Fibroblast of villous mesenchyme (primary cell): ENCODE data around the gene IPO7. TPM values are rescaled to one million over a fixed set of nuclear protein-coding genes. Genes with fewer than 3 reads are reported as not detected.
A peak's percentile ranks its signal among the peaks of the same experiment; 100 is the strongest.

Source experiments
- DNase-seq: peaks from one replicate; pipeline ENCODE4 v3.0.0-alpha.2; 2010; ENCODE audit warnings: low read depth
- H3K4me3 ChIP-seq: 2 replicates; pipeline ENCODE4 v1.5.1; 2011; ENCODE audit warnings: low read depth, mild to moderate bottlenecking, low read length
- total RNA-seq: library from RNA; depleted of rRNA; stranded (reverse); fragments of >200 nt; gene quantifications from 2 replicates; pipeline ENCODE4 v1.2.3, GENCODE V29; 2012
- TF ChIP-seq, protein P1 (sequence below): IDR thresholded peaks from 2 replicates; pipeline ENCODE4 v1.5.1; 2012; ENCODE audit warnings: low read depth, mild to moderate bottlenecking, low read length; ENCODE audit not compliant: insufficient read depth

IPO7 gene
- total RNA-seq, 1 donor: 184 TPM

DNA sequence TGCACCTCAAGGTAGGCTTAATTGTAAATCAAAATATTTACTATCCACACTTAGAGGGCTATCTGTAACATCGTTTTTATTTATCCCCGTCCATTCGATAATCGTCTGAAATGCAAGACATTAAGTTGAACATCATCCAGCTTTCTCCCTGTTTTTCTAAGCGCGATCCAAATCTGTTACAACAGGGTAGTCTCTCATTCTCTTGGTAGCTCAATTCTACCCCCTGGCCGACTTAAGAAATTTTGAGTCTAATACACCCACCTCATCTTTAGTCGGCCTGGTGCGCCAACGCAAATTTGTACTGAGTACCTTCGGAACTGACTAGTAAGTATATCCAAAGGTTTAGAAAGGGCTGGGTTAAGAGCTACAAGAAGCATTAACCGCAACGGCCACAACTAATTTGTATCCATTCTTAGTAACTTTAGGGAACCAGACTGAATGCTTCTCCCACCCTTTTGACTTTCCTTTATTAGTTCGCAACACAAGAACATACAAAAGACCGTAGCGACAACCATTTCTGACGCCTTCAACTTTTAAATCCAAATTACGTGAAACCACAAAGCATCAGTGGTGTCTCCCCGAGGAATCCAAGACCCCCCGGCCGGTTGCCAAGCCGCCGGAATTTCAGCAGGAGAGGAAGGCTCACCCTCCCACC is 75.3 kb downstream of the IPO7 start:
- peak; percentile 76 for DNase-seq
- TF ChIP-seq, protein P1, sequence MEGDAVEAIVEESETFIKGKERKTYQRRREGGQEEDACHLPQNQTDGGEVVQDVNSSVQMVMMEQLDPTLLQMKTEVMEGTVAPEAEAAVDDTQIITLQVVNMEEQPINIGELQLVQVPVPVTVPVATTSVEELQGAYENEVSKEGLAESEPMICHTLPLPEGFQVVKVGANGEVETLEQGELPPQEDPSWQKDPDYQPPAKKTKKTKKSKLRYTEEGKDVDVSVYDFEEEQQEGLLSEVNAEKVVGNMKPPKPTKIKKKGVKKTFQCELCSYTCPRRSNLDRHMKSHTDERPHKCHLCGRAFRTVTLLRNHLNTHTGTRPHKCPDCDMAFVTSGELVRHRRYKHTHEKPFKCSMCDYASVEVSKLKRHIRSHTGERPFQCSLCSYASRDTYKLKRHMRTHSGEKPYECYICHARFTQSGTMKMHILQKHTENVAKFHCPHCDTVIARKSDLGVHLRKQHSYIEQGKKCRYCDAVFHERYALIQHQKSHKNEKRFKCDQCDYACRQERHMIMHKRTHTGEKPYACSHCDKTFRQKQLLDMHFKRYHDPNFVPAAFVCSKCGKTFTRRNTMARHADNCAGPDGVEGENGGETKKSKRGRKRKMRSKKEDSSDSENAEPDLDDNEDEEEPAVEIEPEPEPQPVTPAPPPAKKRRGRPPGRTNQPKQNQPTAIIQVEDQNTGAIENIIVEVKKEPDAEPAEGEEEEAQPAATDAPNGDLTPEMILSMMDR: no peak
- H3K4me3 ChIP-seq: peak overlapping the region; percentile 90

DNA sequence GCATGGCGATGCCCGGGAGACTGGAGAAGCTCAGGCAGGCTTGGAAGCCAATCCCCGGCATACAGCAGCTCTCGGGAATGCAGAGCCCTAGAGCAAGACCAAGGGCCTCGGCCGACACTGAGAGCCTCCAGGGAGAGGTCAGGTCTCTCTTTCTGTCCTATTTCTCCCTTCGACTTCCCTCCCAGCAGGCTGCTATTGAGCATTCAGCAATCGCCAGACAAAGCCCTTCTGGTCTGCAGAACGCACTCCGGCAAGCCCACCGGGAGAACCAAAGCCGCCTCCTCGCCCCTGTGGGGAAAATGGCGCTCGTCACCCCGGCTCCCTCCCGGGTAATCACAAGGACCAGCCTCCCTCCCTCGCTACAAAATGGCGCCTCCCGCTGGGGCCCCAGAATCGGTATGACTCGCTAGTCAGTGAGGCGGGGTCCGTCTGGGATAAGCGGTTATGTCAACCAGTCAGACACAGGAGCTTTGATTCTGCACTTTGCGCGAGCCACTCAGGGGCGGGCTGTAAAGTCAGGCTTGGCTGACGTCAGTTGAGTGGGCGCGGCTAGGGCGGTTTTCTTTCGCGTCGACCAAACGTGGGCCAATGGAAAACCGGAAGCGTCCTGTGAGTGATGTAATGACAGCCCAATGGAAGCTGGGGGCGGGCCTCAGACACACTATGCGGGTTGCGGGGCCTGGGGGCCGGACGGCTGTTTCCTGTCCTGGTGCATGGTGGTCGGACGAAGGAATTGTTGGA is 76.0 kb downstream of the IPO7 start, which contains the start of gene ZNF143:
Gene ZNF143 (plus strand): TSS at position 691 of the 741 bp plus-strand sequence. CDS start 10,297 bp downstream, outside the sequence.
- H3K4me3 ChIP-seq: peak within 1 kb of the TSS; percentile 90
- DNase-seq: peak; percentile 100
- TF ChIP-seq, protein P1: no peak

DNA sequence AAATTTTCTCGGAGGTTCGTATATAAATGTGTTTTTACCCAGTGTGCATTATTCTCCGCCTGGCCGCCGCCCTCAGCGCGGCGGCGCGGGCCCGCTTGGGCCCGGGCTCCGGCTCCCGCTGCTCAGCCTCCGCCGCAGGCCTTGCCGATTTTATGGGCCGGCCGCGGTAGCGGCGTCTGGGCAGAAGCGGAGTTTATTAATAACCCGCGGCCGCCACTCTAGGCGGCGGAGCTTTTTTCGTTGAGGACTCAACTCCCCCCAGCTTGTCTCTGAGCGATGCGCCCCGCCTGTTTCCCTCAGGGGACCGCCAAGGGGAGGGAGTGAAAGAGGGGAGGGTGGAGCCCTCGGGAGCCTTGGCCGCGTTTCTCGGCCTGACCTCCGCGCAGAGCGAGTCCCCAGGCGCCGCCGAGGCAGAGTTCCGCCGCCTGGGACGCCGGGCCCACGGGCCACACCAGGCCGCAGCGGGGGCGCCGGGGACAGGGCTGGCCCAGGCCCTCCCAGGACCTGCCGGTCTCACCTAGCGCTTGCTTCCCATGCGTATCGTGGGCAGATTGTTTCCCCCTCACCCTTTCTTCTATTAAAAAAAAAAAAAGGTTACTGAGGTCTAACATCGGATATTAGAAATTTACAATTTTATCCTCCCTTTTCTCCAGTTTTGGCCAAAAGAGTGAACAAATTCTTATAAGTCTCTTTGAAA is 76.8 kb downstream of the IPO7 start:
- H3K4me3 ChIP-seq: peak overlapping the region; percentile 67
- DNase-seq: peak; percentile 93
- TF ChIP-seq, protein P1: no peak

DNA sequence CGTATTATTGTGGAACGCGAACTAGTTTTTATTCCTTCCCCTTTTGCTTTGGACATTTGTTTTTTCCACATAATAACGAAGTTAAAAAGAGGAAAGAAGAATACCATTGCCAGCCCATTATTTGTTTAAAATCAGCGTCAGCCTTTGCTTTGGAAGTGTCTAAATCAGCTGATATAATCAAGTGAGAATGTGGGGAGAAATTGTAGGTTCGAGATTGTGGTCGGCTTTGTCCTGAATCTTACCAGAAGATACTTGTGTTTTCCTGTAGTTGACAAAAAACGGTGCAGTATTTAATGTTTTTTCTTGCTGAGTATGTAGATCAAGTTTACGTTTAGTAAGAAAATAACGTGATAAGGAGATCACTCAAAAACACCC is 77.3 kb downstream of the IPO7 start:
- TF ChIP-seq, protein P1: no peak
- DNase-seq: peak; percentile 31
- peak overlapping the region; percentile 67 for H3K4me3 ChIP-seq

DNA sequence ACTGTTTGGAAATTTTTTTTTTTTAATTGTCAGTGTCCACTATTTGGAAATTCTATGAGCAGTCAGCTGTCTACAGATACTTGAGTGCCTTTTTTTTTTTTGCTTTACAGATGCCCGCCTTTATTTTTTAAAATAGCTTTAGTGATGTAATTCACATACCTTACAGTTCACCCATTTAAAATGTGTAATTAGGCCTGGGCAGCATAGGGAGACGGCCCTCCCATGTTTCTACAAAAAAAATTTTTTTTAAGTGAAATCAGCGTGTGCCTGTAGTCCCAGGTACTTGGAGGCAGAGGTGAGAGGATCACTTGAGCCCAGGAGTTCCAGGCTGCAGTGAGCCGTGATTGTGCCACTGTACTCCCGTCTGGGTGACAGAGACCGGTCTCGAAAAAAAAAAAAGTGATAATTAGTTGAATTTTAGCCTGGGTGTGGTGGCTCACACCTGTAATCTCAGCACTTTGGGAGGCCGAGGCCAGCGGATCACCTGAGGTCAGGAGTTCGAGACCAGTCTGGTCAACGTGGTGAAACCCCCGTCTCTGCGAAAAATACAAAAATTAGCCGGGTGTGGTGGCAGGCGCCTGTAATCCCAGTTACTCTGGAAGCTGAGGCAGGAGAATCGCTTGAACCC is 77.8 kb downstream of the IPO7 start:
- DNase-seq: peak; percentile 23
- peak overlapping the region; percentile 67 for H3K4me3 ChIP-seq

More for the DNA sequence above, 77.8 kb downstream of the IPO7 start:
- TF ChIP-seq, protein P1: no peak
